ENCODE data around the gene MISP3. TPM values are rescaled to one million over a fixed set of nuclear protein-coding genes. Genes with fewer than 3 reads are reported as not detected.

MISP3 gene
- total and polyA plus RNA-seq, 9 of the 15 experiments (the other 6 are each of a cell fraction or from before 2014, with no cell fraction given), result 0.25 to 5.6 (median 1.6) TPM

DNA sequence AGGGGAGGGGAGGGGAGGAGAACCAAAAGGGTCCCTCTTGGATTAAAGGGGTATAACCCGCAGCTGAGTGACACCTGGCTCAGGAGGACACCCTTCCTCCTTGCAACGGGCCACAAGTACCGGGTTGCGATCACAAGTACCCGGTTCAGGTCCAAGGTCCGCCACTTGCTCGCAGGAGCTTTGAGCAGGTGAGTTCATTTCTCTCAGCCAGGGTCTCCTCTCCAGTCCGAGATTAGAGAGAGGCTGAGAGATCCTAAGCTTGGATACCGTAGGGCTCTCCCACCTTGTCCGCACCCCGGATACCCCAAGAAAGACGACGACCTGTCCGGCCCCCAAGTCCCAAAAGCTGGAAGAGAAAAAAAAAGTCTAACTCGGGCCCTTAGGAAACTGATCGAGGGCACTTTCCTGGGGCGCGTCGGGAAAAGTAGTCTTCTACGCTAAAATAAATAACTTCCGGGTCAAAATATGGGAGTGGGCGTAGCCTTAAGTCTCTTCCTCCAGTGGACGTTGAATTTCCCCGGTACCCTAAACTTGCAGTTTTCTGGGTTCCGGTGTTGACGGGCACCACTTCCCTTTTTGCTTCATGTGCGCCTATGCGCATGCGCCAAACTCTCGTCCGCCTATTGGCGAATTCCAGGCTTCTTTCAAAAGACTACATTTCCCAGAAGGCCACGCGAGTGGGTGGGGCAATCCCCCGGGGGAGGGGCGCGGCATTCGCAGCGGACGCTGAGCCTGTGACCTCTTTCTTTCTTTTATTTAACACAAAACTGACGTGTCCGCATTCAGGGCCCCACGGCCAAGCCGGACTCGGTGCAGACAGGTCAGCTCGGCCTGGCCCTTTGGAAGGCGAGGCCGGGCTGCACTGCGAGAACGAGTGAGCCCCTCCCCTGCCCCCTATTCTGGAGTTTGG, 8.6 kb downstream of the MISP3 start (continued):
- TF ChIP-seq, protein P1, sequence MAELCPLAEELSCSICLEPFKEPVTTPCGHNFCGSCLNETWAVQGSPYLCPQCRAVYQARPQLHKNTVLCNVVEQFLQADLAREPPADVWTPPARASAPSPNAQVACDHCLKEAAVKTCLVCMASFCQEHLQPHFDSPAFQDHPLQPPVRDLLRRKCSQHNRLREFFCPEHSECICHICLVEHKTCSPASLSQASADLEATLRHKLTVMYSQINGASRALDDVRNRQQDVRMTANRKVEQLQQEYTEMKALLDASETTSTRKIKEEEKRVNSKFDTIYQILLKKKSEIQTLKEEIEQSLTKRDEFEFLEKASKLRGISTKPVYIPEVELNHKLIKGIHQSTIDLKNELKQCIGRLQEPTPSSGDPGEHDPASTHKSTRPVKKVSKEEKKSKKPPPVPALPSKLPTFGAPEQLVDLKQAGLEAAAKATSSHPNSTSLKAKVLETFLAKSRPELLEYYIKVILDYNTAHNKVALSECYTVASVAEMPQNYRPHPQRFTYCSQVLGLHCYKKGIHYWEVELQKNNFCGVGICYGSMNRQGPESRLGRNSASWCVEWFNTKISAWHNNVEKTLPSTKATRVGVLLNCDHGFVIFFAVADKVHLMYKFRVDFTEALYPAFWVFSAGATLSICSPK (IDR thresholded peaks at IDR 0.05; ENCODE audit: borderline replicate concordance), result no peak
- TF ChIP-seq U2AF2 (optimal IDR thresholded peaks at IDR 0.05; ENCODE audit: low read depth, low read length) (no peak), SNRNP70 (optimal IDR thresholded peaks at IDR 0.05; ENCODE audit: low read depth, low read length) (no peak), DNMT1 (IDR thresholded peaks at IDR 0.05) (no peak), NFE2 (IDR thresholded peaks at IDR 0.05; ENCODE audit: low read depth) (peak; percentile 54; the same call in 1 of the 2 replicates), ZNF316 (IDR thresholded peaks at IDR 0.05) (no peak), TEAD1 (CRISPR knock-in tag; IDR thresholded peaks at IDR 0.05) (peak; percentile 61 to 96), ZNF408 (CRISPR knock-in tag; IDR thresholded peaks at IDR 0.05; ENCODE audit: low read depth) (no peak), ZNF274 (IDR thresholded peaks at IDR 0.05; ENCODE audit: borderline replicate concordance, low read depth, low read length) (no peak), RAD51 (IDR thresholded peaks at IDR 0.05; ENCODE audit: borderline replicate concordance, low read depth) (no peak), FOS (IDR thresholded peaks at IDR 0.05; ENCODE audit: extremely low read depth, insufficient read length) (peak; percentile 13), ZC3H11A (IDR thresholded peaks at IDR 0.05; ENCODE audit: low read depth, low read length) (no peak), DMBX1 (CRISPR knock-in tag; IDR thresholded peaks at IDR 0.05; ENCODE audit: borderline replicate concordance) (no peak), MAFK (IDR thresholded peaks at IDR 0.05; ENCODE audit: low read length) (peak; percentile 22), SRF (CRISPR knock-in tag; IDR thresholded peaks at IDR 0.05) (peak in 1 of 2 experiments; percentile 83; a peak in 1 of 4 replicates), SRSF3 (IDR thresholded peaks at IDR 0.05; ENCODE audit: insufficient read depth, low read length) (no peak), POLR2A (conservative IDR thresholded peaks at IDR 0.05) (peak; percentile 70), ELF1 (tag; IDR thresholded peaks at IDR 0.05) (peak; percentile 98), ZNF584 (CRISPR knock-in tag; IDR thresholded peaks at IDR 0.05; ENCODE audit: low read depth) (no peak), ZC3H4 (CRISPR knock-in tag; IDR thresholded peaks at IDR 0.05; ENCODE audit: borderline replicate concordance) (no peak), MTF1 (CRISPR knock-in tag; IDR thresholded peaks at IDR 0.05; ENCODE audit: borderline replicate concordance) (no peak), EGR1 (conservative IDR thresholded peaks at IDR 0.05) (peak; percentile 75), HDAC3 (IDR thresholded peaks at IDR 0.05; ENCODE audit: borderline replicate concordance, partially characterized antibody) (no peak), GABPA (tag; conservative IDR thresholded peaks at IDR 0.05; ENCODE audit: low read depth) (peak; percentile 99)
- TF ChIP-seq, protein P2, sequence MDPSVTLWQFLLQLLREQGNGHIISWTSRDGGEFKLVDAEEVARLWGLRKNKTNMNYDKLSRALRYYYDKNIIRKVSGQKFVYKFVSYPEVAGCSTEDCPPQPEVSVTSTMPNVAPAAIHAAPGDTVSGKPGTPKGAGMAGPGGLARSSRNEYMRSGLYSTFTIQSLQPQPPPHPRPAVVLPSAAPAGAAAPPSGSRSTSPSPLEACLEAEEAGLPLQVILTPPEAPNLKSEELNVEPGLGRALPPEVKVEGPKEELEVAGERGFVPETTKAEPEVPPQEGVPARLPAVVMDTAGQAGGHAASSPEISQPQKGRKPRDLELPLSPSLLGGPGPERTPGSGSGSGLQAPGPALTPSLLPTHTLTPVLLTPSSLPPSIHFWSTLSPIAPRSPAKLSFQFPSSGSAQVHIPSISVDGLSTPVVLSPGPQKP (CRISPR knock-in tag; IDR thresholded peaks at IDR 0.05), result no peak
- TF ChIP-seq, protein P3, sequence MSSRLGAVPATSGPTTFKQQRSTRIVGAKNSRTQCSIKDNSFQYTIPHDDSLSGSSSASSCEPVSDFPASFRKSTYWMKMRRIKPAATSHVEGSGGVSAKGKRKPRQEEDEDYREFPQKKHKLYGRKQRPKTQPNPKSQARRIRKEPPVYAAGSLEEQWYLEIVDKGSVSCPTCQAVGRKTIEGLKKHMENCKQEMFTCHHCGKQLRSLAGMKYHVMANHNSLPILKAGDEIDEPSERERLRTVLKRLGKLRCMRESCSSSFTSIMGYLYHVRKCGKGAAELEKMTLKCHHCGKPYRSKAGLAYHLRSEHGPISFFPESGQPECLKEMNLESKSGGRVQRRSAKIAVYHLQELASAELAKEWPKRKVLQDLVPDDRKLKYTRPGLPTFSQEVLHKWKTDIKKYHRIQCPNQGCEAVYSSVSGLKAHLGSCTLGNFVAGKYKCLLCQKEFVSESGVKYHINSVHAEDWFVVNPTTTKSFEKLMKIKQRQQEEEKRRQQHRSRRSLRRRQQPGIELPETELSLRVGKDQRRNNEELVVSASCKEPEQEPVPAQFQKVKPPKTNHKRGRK (tag; IDR thresholded peaks at IDR 0.05), result no peak
